ENCODE data around the gene NAV2.

DNA sequence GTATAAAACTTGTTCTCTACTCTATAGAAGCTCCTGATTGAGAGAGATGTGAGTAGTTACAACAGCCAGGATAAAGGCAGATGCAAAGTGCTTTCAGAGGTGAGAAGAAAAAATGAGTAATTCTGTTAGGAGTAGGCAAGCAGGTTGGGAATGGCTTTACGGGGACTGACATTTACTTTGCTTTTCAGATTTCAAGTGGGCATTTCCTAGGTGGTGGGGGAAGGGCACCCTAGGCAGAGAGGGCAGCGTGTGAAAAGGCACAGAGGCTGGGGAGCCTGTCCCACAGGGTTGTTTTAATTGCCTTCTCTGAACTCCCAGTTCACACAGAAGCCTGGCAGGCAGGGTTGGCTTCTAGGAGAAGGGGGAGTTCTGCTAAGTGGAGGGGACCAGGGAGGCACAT, 106.5 kb downstream of the NAV2 start:
- TF ChIP-seq, protein P1, sequence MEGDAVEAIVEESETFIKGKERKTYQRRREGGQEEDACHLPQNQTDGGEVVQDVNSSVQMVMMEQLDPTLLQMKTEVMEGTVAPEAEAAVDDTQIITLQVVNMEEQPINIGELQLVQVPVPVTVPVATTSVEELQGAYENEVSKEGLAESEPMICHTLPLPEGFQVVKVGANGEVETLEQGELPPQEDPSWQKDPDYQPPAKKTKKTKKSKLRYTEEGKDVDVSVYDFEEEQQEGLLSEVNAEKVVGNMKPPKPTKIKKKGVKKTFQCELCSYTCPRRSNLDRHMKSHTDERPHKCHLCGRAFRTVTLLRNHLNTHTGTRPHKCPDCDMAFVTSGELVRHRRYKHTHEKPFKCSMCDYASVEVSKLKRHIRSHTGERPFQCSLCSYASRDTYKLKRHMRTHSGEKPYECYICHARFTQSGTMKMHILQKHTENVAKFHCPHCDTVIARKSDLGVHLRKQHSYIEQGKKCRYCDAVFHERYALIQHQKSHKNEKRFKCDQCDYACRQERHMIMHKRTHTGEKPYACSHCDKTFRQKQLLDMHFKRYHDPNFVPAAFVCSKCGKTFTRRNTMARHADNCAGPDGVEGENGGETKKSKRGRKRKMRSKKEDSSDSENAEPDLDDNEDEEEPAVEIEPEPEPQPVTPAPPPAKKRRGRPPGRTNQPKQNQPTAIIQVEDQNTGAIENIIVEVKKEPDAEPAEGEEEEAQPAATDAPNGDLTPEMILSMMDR (IDR thresholded peaks at IDR 0.05), result no peak
- TF ChIP-seq TCF7L2 (IDR thresholded peaks at IDR 0.05; ENCODE audit: low read depth, low read length), result no peak
- TF ChIP-seq POLR2AphosphoS5 (IDR thresholded peaks at IDR 0.05; ENCODE audit: low read depth, low read length), result no peak
- TF ChIP-seq, protein P2, sequence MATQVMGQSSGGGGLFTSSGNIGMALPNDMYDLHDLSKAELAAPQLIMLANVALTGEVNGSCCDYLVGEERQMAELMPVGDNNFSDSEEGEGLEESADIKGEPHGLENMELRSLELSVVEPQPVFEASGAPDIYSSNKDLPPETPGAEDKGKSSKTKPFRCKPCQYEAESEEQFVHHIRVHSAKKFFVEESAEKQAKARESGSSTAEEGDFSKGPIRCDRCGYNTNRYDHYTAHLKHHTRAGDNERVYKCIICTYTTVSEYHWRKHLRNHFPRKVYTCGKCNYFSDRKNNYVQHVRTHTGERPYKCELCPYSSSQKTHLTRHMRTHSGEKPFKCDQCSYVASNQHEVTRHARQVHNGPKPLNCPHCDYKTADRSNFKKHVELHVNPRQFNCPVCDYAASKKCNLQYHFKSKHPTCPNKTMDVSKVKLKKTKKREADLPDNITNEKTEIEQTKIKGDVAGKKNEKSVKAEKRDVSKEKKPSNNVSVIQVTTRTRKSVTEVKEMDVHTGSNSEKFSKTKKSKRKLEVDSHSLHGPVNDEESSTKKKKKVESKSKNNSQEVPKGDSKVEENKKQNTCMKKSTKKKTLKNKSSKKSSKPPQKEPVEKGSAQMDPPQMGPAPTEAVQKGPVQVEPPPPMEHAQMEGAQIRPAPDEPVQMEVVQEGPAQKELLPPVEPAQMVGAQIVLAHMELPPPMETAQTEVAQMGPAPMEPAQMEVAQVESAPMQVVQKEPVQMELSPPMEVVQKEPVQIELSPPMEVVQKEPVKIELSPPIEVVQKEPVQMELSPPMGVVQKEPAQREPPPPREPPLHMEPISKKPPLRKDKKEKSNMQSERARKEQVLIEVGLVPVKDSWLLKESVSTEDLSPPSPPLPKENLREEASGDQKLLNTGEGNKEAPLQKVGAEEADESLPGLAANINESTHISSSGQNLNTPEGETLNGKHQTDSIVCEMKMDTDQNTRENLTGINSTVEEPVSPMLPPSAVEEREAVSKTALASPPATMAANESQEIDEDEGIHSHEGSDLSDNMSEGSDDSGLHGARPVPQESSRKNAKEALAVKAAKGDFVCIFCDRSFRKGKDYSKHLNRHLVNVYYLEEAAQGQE (IDR thresholded peaks at IDR 0.05; ENCODE audit: insufficient read depth in 1 of 2, low read depth in 2 of 2, low read length in 1 of 2), result no peak
